OCI-LY7 (cell line): ENCODE data around the gene CTBP1. TPM values are rescaled to one million over a fixed set of nuclear protein-coding genes. Genes with fewer than 3 reads are reported as not detected.
"Not testable (repeated sequence)": the region's sequence is repeated elsewhere in the genome, so short reads cannot be mapped to it uniquely, and the experiment has no call there.

Source experiments
- BruUV-seq: library from RNA; stranded (reverse); fragments of 400-500 nt; replicated peaks from 2 replicates; lab custom pipeline; 2021; lab: Mats Ljungman, UMichigan
- CTCF ChIA-PET: fragments of 300-600 bp; sonication (Branson Sonifier 250); formaldehyde crosslinking; loops from one replicate; lab custom pipeline; 2022; ENCODE audit warnings: antibody characterized with exemption; ENCODE audit not compliant: unreplicated experiment; lab: Charles Lee
- POLR2A ChIA-PET: fragments of 300-600 bp; sonication (Branson Sonifier 250); formaldehyde crosslinking; loops from one replicate; lab custom pipeline; 2022; ENCODE audit warnings: antibody characterized with exemption; lab: Charles Lee
- DNase-seq: peaks from one replicate; pipeline ENCODE4 v3.0.0-alpha.2; 2015; ENCODE audit warnings: low spot score
- H2AFZ ChIP-seq: fragments of 200-600 bp; sonication (generic), shearing (Covaris generic); 2 replicates; pipeline ENCODE4 v1.6.1; 2014; ENCODE audit warnings: mild to moderate bottlenecking, antibody characterized with exemption, low read length, moderate library complexity
- H3K27ac ChIP-seq: fragments of 200-600 bp; sonication (generic); 2 replicates; pipeline ENCODE4 v1.5.1; 2014; ENCODE audit warnings: mixed run types, low read depth, mild to moderate bottlenecking, moderate library complexity, low read length, inconsistent platforms; ENCODE audit not compliant: poor library complexity, severe bottlenecking
- H3K36me3 ChIP-seq: fragments of 200-600 bp; sonication (generic); 2 replicates; pipeline ENCODE4 v1.6.1; 2014; ENCODE audit warnings: mild to moderate bottlenecking, antibody characterized with exemption, low read length, moderate library complexity, mixed read lengths; ENCODE audit not compliant: insufficient read depth
- H3K4me1 ChIP-seq: fragments of 200-600 bp; sonication (generic); 2 replicates; pipeline ENCODE4 v1.5.1; 2014; ENCODE audit warnings: mild to moderate bottlenecking, low read length; ENCODE audit not compliant: insufficient read depth, poor library complexity, severe bottlenecking
- H3K4me2 ChIP-seq: fragments of 200-600 bp; sonication (generic); 2 replicates; pipeline ENCODE4 v1.6.1; 2014; ENCODE audit warnings: mild to moderate bottlenecking, low read length
- H3K4me3 ChIP-seq: fragments of 200-600 bp; sonication (generic); 2 replicates; pipeline ENCODE4 v1.5.1; 2014; ENCODE audit warnings: mild to moderate bottlenecking, low read depth, low read length; ENCODE audit not compliant: poor library complexity, severe bottlenecking
- H3K79me2 ChIP-seq: fragments of 200-600 bp; sonication (generic); 2 replicates; pipeline ENCODE4 v1.6.1; 2016; ENCODE audit warnings: low read depth, mild to moderate bottlenecking, low read length, moderate library complexity, mixed read lengths; ENCODE audit not compliant: insufficient read depth
- H3K9me2 ChIP-seq: fragments of 200-600 bp; sonication (generic); 2 replicates; pipeline ENCODE4 v1.6.1; 2016; ENCODE audit warnings: mild to moderate bottlenecking, low read length, mixed read lengths; ENCODE audit not compliant: insufficient read depth
- H3K9me3 ChIP-seq: fragments of 200-600 bp; sonication (generic); 2 replicates; pipeline ENCODE4 v1.6.1; 2014; ENCODE audit warnings: mild to moderate bottlenecking, mixed run types, low read length, mixed read lengths
- H4K20me1 ChIP-seq: fragments of 200-600 bp; sonication (generic); 2 replicates; pipeline ENCODE4 v1.6.1; 2014; ENCODE audit warnings: mild to moderate bottlenecking, antibody characterized with exemption, low read length, moderate library complexity, mixed read lengths; ENCODE audit not compliant: insufficient read depth
- CTCF ChIP-seq: fragments of 200-600 bp; sonication (generic); conservative IDR thresholded peaks from 2 replicates; pipeline ENCODE4 v1.5.1; 2014; ENCODE audit warnings: mild to moderate bottlenecking, antibody characterized with exemption, low read length, moderate library complexity, mixed read lengths
- EZH2phosphoT487 ChIP-seq: fragments of 200-600 bp; sonication (generic); IDR thresholded peaks from 2 replicates; pipeline ENCODE4 v1.6.1; 2018; ENCODE audit warnings: low read depth, borderline replicate concordance, mild to moderate bottlenecking, mixed run types, antibody characterized with exemption, low read length, moderate library complexity, mixed read lengths
- intact Hi-C: fragments of 100-400 bp; cut with micrococcal nuclease; formaldehyde crosslinking; loops from one replicate; pipeline ENCODE4 v1.10.0; 2022; ENCODE audit not compliant: unreplicated experiment
- total RNA-seq, 2 experiments: library from RNA; depleted of rRNA in 1 of 2; stranded (reverse); fragments of >200 nt in 1 of 2; shearing (Covaris generic) in 1 of 2; gene quantifications; 2 replicates each; pipeline ENCODE4 v1.2.3, GENCODE V29; 2014 to 2022

Gene CTBP1
- total RNA-seq, 2 experiments from 2014 or later: 238 to 311 TPM

- H3K9me2 ChIP-seq: no peaks in the 10 kb centered on the region
- peak overlapping the region; percentile 15 for H3K27ac ChIP-seq
- H3K9me3 ChIP-seq: no peaks in the 10 kb centered on the region
- intact Hi-C loops: no loop called here
- H4K20me1 ChIP-seq: peaks cover 10% of the 10 kb centered on the region; the same call in 1 of the 2 replicates
- H3K4me1 ChIP-seq: peaks cover 33% of the 10 kb centered on the region
- peaks cover 54% of the 10 kb centered on the region for H3K79me2 ChIP-seq
- ChIA-PET POLR2A (no interaction called here), CTCF (no interaction called here)
- no TSS peak for BruUV-seq
- peak overlapping the region; percentile 26 for H3K4me2 ChIP-seq
- no peak overlapping the region for H3K4me3 ChIP-seq
- no peak overlapping the region for H2AFZ ChIP-seq
- peaks cover 26% of the 10 kb centered on the region for H3K36me3 ChIP-seq
- no peak for DNase-seq
- TF ChIP-seq CTCF (no peak), EZH2phosphoT487 (no peak)
Measured at GRCh38 chr4:1293991-1294390, 45.1 kb upstream of the CTBP1 start.

DNA sequence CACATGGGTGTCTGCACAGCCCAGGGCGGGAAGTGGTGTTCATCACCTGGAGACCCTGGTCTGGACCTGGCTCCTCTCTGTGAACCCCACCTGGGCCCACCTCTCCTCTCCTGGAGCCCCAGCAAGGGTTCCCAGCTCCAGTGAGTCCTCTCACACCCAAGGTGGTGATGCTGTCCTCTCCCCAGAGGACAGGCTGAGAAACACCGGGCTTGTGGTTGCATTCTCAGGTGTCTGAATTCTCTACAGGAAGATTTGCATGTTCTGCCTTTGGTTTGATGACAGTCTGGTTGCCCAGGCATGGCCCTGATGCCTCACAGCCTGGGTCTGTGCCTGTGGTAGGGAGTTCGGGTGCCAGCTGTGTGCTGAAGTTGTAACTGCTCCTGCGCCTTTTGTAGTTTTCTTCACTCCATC, 44.6 kb upstream of the CTBP1 start:
- Histone ChIP-seq H2AFZ (no peak overlapping the region), H3K4me1 (peaks cover 37% of the 10 kb centered on the region), H3K9me3 (no peaks in the 10 kb centered on the region), H3K4me2 (peak overlapping the region; percentile 26), H3K9me2 (no peaks in the 10 kb centered on the region), H3K79me2 (peaks cover 53% of the 10 kb centered on the region), H4K20me1 (peaks cover 10% of the 10 kb centered on the region; the same call in 1 of the 2 replicates), H3K4me3 (no peak overlapping the region), H3K36me3 (peaks cover 24% of the 10 kb centered on the region), H3K27ac (peak overlapping the region; percentile 15)
- CTCF ChIA-PET: no interaction called here
- no TSS peak for BruUV-seq
- POLR2A ChIA-PET: no interaction called here
- intact Hi-C loops: no loop called here
- TF ChIP-seq EZH2phosphoT487 (no peak), CTCF (no peak)
- DNase-seq: peak; percentile 45

DNA sequence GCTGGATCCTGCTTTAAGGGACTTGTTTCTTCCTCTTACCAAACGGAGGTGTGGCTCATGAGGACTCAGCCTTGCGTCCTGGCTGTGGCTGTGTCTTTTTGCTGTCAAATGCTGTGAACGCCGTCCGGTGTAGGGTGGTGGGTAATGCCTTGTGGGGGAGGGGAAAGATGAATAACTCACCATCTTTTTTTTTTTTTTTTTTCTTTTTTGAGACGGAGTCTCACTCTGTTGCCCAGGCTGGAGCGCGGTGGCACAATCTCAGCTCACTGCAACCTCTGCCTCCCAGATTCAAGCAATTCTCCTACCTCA, 43.7 kb upstream of the CTBP1 start:
- H3K4me3 ChIP-seq, H2AFZ ChIP-seq, H3K4me2 ChIP-seq, BruUV-seq, DNase-seq, intact Hi-C loops, CTCF ChIA-PET, H3K9me3 ChIP-seq, H3K27ac ChIP-seq, H3K9me2 ChIP-seq: not testable (repeated sequence)
- Histone ChIP-seq H4K20me1 (peaks cover 10% of the 10 kb centered on the region; the same call in 1 of the 2 replicates), H3K79me2 (peaks cover 53% of the 10 kb centered on the region), H3K36me3 (peaks cover 19% of the 10 kb centered on the region), H3K4me1 (peaks cover 41% of the 10 kb centered on the region)
- POLR2A ChIA-PET: interaction anchor here (1.8 kb wide), 1 partner anchor 109 kb away, joined by 4 read pairs; no protein-coding TSS in a partner anchor
